ENCODE results near the gene ENDOV.

Gene ENDOV

DNA sequence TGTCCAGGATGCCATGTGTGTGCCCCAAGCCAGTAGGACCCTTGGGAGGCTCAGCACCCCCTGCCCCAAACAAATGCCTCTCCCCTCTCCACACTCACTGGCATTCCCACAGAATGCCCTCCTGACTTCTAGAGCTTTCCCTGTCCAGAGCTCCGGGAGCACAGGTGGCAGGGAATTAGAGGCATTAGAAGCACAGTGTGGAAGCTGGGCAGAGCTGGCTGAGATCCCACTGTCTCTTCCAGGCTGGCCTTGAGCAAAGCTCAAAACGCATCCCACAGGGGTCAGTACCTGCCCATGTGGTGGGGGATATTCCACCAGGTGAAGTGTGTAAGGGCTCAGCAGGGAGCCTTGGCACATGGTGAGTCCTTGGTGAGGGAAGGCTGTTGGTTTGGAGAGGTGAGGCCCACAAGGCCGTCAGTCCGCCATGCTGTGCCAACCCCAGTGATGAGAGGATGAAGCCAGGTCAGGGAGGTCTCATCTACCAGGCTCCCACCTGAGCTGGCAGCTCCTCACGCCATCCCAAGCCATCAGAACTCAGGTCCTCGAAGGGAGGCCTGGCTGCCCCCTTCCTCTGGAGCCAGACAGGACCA, 18.1 kb downstream of the ENDOV start:
- TF ChIP-seq CTCF (IDR thresholded peaks at IDR 0.05; ENCODE audit: borderline replicate concordance, insufficient read depth, low read depth, low read length): no peak
- H3K4me3 ChIP-seq (ENCODE audit: low read depth, low read length): no peak overlapping the region

DNA sequence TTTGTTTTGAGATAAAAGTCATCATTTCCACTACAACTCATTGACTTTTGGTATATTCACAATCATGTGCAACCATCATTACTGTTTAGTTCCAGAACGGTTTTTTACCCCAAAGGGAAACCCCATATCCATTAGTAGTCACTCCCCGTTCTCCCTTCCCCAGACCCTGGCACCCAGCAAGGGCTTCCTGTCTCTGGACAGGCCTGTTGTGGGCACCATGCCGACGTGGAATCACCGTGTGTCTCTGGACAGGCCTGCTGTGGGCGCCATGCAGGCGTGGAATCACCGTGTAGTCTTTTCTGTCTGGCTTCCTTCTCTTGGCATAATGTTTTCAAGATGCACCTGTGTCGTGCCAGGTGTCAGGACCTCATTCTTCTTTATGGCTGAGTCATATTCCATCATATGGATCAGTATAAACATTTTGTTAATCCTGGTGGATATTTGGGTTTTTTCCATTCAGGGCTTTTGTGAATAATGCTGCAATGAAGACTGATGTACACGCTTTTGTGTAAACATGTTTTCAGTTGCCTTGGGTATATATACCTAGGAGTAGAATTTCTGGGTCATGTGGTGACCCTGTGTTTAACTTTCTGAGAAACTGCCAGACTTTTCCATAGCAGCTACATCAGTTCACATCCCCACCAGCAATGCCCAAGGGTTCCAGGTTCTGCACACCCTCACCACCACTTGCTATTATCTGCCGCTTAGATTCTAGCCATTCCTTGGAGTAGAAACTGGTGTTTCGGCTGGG, 19.1 kb downstream of the ENDOV start:
- no peak for TF ChIP-seq CTCF (IDR thresholded peaks at IDR 0.05; ENCODE audit: borderline replicate concordance, insufficient read depth, low read depth, low read length)
- H3K4me3 ChIP-seq (ENCODE audit: low read depth, low read length): no peak overlapping the region

- TF ChIP-seq CTCF (IDR thresholded peaks at IDR 0.05; ENCODE audit: borderline replicate concordance, insufficient read depth, low read depth, low read length): no peak
These were observed 22.6 kb downstream of the ENDOV start for GRCh38 chr17:80437532-80437931.

GRCh38 chr17:80438806-80439205, 23.8 kb downstream of the ENDOV start:
- TF ChIP-seq CTCF (IDR thresholded peaks at IDR 0.05; ENCODE audit: borderline replicate concordance, insufficient read depth, low read depth, low read length): no peak
- no peak overlapping the region for H3K4me3 ChIP-seq (ENCODE audit: low read depth, low read length)

More at GRCh38 chr17:80437532-80437931, 22.6 kb downstream of the ENDOV start:
- no peak overlapping the region for H3K4me3 ChIP-seq (ENCODE audit: low read depth, low read length)

GRCh38 chr17:80439499-80439898, 24.5 kb downstream of the ENDOV start:
- no peak for TF ChIP-seq CTCF (IDR thresholded peaks at IDR 0.05; ENCODE audit: borderline replicate concordance, insufficient read depth, low read depth, low read length)
- H3K4me3 ChIP-seq (ENCODE audit: low read depth, low read length): no peak overlapping the region

- H3K4me3 ChIP-seq (ENCODE audit: low read depth, low read length): no peak overlapping the region
- no peak for TF ChIP-seq CTCF (IDR thresholded peaks at IDR 0.05; ENCODE audit: borderline replicate concordance, insufficient read depth, low read depth, low read length)
These were observed 26.2 kb downstream of the ENDOV start for GRCh38 chr17:80441133-80441578.

Measured in GM12875 (cell line).